OCI-LY1 (cell line): ENCODE results near the gene OSBPL5.

Experiments used
- CTCF ChIP-seq: fragments of 200-600 bp; sonication (generic), shearing (Covaris generic); IDR thresholded peaks from 2 replicates; pipeline ENCODE4 v1.5.1; 2017; ENCODE audit warnings: mild to moderate bottlenecking, antibody characterized with exemption, low read length, moderate library complexity, mixed read lengths
- EZH2 ChIP-seq: fragments of 200-600 bp; sonication (generic), shearing (Covaris generic); IDR thresholded peaks from 2 replicates; pipeline ENCODE4 v1.8.0; 2017; ENCODE audit warnings: borderline replicate concordance, mixed run types, mild to moderate bottlenecking, antibody characterized with exemption, low read length, moderate library complexity, mixed read lengths

GRCh38 chr11:3191586-3192324 is 26.6 kb upstream of the OSBPL5 start:
- TF ChIP-seq CTCF (no peak), EZH2 (no peak)
